ENCODE results near the gene POLR2B.

DNA sequence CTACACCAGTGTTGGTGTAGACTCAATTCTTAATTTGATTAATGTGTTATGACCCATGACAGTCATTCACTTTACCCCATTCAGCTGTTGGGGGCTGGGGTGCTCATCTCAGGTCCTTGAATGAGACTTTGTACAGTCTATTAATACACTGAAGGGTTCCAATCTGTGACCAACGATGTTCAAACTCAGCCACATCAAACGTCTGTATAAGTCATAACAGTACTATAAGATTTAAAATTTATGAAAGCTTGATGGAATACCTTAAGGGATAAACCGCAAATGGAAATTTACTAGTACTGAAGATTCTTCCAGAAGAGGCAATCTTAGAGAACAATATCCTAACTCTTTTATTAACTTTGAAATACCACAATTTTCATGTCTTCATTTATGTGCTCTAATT, 37.3 kb upstream of the POLR2B start:
- TF ChIP-seq, protein P1, sequence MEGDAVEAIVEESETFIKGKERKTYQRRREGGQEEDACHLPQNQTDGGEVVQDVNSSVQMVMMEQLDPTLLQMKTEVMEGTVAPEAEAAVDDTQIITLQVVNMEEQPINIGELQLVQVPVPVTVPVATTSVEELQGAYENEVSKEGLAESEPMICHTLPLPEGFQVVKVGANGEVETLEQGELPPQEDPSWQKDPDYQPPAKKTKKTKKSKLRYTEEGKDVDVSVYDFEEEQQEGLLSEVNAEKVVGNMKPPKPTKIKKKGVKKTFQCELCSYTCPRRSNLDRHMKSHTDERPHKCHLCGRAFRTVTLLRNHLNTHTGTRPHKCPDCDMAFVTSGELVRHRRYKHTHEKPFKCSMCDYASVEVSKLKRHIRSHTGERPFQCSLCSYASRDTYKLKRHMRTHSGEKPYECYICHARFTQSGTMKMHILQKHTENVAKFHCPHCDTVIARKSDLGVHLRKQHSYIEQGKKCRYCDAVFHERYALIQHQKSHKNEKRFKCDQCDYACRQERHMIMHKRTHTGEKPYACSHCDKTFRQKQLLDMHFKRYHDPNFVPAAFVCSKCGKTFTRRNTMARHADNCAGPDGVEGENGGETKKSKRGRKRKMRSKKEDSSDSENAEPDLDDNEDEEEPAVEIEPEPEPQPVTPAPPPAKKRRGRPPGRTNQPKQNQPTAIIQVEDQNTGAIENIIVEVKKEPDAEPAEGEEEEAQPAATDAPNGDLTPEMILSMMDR (IDR thresholded peaks at IDR 0.05; ENCODE audit: control extremely low read depth in 1 of 3, insufficient read depth in 1 of 3, low read depth in 1 of 3, low read length in 3 of 3), result no peak
- TF ChIP-seq CBX8 (IDR thresholded peaks at IDR 0.05; ENCODE audit: borderline replicate concordance, low read depth, low read length) (no peak), NRF1 (IDR thresholded peaks at IDR 0.05; ENCODE audit: low read depth, low read length) (no peak), POLR2AphosphoS5 (IDR thresholded peaks at IDR 0.05; ENCODE audit: low read depth, low read length) (no peak)
